Activated T-cell treated with anti-CD3 and anti-CD28 coated beads, Interleukin-2, amount 50 U/mL, for 24 hours (primary cell): ENCODE results near the gene ECSIT.
A peak's percentile ranks its signal among the peaks of the same experiment; 100 is the strongest.
"Not testable (repeated sequence)": the region's sequence is repeated elsewhere in the genome, so short reads cannot be mapped to it uniquely, and the experiment has no call there.

Experiments
- DNase-seq: peaks from one replicate; pipeline ENCODE4 v3.0.0-alpha.2; 2020
- H3K27ac Mint-ChIP-seq: 2 replicates; pipeline ENCODE4 v1.8.0; 2020; ENCODE audit warnings: mild to moderate bottlenecking, mixed read lengths
- H3K27me3 Mint-ChIP-seq: 2 replicates; pipeline ENCODE4 v1.8.0; 2020; ENCODE audit warnings: mixed read lengths
- H3K36me3 Mint-ChIP-seq: 2 replicates; pipeline ENCODE4 v1.8.0; 2020; ENCODE audit warnings: low read depth, mixed read lengths
- H3K4me1 Mint-ChIP-seq: 2 replicates; pipeline ENCODE4 v1.8.0; 2020; ENCODE audit warnings: low read depth, mixed read lengths
- H3K4me3 Mint-ChIP-seq: 2 replicates; pipeline ENCODE4 v1.8.0; 2020; ENCODE audit warnings: mild to moderate bottlenecking, moderate library complexity, mixed read lengths
- H3K9me3 Mint-ChIP-seq: 2 replicates; pipeline ENCODE4 v1.8.0; 2020; ENCODE audit warnings: mixed read lengths

ECSIT gene, protein sequence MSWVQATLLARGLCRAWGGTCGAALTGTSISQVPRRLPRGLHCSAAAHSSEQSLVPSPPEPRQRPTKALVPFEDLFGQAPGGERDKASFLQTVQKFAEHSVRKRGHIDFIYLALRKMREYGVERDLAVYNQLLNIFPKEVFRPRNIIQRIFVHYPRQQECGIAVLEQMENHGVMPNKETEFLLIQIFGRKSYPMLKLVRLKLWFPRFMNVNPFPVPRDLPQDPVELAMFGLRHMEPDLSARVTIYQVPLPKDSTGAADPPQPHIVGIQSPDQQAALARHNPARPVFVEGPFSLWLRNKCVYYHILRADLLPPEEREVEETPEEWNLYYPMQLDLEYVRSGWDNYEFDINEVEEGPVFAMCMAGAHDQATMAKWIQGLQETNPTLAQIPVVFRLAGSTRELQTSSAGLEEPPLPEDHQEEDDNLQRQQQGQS

DNA sequence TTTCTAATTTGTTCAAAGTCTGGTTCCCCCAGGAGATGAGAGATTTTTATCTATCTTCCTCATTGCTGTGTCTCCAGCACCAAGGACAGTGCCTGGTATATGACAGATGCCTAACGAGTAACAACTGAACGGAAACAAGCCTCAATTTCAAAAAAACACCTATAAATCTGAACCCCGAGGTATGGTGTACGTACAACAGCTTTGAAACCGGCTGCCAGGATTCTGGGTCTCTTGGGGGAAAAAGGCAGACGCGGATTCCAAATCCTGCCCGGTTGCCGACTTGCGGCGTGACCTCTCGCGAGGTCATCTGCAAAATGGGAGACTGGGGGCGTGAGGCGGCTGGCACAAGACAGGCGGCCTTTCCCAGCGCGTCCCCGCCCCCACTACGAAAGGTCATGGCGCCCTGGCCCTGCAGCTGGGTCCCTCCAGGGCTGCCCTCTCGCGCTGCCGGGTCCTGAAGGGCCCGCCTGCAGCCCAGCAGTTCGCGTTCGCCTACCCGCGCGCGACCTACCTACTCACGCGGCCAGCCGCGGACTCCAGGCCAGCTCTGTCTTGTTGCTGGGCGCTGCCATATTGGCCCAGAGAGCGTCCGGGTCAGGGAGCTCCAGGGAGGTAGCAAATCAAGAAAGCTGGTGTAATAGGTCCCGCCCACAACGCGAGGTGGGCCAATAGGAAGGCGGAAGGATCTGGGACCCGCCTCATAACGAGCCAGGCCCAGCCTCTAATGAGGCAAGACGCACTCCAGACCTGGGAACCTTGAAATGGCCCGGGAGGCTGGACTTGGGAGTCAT lies at the start of gene ECSIT:
Gene ECSIT, minus strand, starts transcription at position 584 of the 791 bp plus-strand sequence. CDS start 9,964 bp downstream, outside the sequence.
- Mint-ChIP-seq H3K27ac (peak within 1 kb of the TSS; percentile 94), H3K4me3 (peak within 1 kb of the TSS; percentile 91), H3K36me3 (peaks cover 16% of the 10 kb centered on the region), H3K27me3 (no peaks in the 10 kb centered on the region), H3K9me3 (no peaks in the 10 kb centered on the region), H3K4me1 (peaks cover 41% of the 10 kb centered on the region)
- peak; percentile 94 for DNase-seq

DNA sequence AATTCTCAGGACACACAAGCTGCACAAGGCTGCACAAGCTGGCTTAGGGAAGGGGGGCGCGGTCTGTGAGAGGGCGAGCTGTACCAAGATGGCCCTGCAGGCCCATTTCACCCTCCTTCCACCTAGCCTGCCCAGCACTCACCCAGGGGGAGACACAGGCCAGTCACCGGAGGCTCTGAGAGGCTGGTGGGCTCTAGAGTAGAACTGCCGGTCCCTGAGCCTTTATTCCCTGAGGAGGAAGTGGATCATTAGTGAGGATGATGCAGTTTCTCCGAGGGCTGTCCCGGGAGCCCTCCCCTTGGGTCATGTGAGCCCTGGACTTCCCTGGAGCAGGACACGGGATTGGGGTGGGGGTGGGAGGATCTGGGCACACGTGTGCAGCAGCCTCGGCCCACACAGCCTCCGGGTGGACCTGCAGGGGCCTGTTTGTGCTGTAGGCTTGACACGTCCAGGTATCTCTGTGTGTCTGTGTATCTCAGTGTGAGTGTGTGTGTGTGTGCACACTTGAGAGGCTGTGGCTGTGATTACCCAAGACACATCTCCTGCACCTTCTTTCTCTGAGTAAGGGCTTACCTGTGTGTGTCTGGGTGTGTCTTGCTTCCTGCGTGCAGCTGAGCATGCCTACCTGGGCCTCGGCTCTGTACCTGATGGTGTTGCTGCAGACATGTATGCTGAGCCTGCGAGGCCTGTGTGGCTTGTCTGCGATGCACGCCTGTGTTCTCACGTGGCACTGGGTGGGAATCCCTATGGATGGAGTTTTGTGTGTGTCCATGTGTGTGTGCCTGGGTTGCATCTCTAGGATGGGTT lies 48.7 kb upstream of the ECSIT start, which contains the start of gene ACP5:
Gene ACP5, minus strand, starts transcription at position 195 of the 807 bp plus-strand sequence. CDS start 328 bp downstream, outside the sequence.
- Mint-ChIP-seq H3K27ac (peak within 1 kb of the TSS; percentile 59), H3K27me3 (no peaks in the 10 kb centered on the region), H3K9me3 (no peaks in the 10 kb centered on the region), H3K36me3 (peaks cover 6% of the 10 kb centered on the region), H3K4me3 (peak within 1 kb of the TSS; percentile 64), H3K4me1 (peaks cover 38% of the 10 kb centered on the region)
- no peak for DNase-seq

DNA sequence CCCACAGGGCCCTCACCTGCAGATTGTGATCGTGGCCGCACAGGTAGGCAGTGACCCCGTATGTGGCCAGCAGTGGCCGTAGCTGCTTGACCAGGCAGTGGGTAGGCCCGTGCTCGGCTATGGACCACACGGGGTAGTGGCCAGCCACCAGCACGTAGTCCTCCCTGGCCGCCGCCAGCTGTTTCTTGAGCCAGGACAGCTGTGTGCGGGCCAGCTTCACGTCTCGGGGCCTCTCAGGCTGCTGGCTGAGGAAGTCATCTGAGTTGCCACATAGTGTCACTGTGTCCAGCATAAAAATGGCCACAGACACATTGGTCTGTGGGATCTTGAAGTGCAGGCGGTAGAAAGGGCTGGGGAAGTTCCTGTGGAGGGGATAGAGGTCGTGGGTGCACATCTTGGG lies 47.3 kb upstream of the ECSIT start:
- H3K27ac Mint-ChIP-seq = no peak overlapping the region
- H3K9me3 Mint-ChIP-seq = no peaks in the 10 kb centered on the region
- no peak overlapping the region for H3K4me3 Mint-ChIP-seq
- peaks cover 6% of the 10 kb centered on the region for H3K36me3 Mint-ChIP-seq
- peaks cover 29% of the 10 kb centered on the region for H3K4me1 Mint-ChIP-seq
- no peaks in the 10 kb centered on the region for H3K27me3 Mint-ChIP-seq
- no peak for DNase-seq

DNA sequence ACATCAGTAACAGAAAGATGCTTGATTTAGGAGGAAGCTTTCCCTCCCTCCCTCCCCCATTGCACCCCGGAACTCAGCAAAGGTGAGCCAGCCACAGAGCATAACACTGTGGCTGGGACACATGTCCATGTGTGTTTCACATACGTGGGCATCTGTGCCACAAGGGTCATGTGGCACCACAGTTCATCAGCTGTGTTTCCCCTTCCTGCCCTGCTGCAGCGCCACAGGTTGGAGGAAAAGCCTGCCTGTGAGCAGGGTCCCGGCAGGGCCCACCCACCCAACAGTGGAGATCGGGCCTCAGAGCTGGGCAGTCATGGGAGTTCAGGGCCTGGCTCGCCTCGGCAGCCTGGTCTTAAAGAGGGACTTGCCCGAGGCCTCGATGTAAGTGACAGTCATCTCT lies 45.8 kb upstream of the ECSIT start:
- Mint-ChIP-seq H3K27ac (peak overlapping the region; percentile 26), H3K9me3 (no peaks in the 10 kb centered on the region), H3K27me3 (no peaks in the 10 kb centered on the region), H3K36me3 (peaks cover 6% of the 10 kb centered on the region), H3K4me1 (peaks cover 20% of the 10 kb centered on the region), H3K4me3 (no peak overlapping the region)
- no peak for DNase-seq

DNA sequence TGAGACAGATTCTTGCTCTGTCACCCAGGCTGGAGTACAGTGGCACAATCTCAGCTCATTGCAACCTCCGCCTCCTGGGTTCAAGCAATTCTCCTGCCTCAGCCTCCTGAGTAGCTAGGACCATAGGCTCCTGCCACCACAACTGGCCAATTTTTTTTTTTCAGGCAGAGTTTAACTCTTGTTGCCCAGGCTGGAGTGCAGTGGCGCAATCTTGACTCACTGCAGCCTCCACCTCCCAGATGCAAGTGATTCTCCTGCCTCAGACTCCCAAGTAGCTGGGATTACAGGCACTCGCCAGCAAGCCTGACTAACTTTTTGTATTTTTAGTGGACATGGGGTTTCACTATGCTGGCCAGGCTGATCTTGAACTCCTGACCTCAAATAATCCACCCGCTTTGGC lies 44.8 kb upstream of the ECSIT start:
- not testable (repeated sequence) for DNase-seq, H3K36me3 Mint-ChIP-seq, H3K9me3 Mint-ChIP-seq, H3K27me3 Mint-ChIP-seq, H3K27ac Mint-ChIP-seq, H3K4me3 Mint-ChIP-seq
- peaks cover 17% of the 10 kb centered on the region for H3K4me1 Mint-ChIP-seq

DNA sequence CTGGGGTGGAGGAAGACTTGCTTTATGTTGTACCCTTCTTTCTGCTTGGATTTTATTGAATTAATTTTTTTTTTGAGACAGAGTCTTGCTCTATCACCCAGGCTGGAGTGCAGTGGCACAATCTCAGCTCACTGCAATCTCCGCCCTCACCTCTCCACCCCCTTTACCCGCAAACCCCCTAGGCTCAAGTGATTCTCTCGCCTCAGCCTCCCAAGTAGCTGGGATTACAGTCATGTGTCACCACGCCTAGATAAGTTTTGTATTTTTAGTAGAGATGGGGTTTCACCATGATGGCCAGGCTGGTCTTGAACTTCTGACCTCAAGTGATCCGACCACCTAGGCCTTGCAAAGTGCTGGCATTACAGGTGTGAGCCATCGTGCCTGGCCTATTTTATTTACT lies 44.4 kb upstream of the ECSIT start:
- not testable (repeated sequence) for H3K27ac Mint-ChIP-seq, H3K27me3 Mint-ChIP-seq, H3K9me3 Mint-ChIP-seq, DNase-seq, H3K36me3 Mint-ChIP-seq, H3K4me3 Mint-ChIP-seq
- H3K4me1 Mint-ChIP-seq = peaks cover 15% of the 10 kb centered on the region

DNA sequence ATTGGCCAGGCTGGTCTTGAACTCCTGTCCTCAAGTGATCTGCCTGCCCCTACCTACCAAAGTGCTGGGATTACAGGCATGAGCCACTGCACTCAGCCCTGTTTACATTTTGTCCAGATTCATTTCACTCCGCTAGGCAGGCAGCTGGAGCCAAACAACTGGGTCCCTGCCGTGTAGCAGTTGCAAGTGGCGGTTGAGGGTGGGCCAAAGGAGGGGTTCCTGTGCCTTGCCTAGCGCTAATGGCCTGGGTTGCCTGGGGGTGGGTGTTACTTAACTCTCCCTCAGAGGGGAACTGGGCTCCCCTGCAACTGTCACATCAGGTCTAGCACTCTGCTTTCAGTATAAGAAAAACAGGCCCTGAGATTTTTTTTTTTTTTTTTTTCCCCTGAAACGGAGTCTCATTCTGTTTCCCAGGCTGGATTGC lies 41.1 kb upstream of the ECSIT start:
- Mint-ChIP-seq H3K27me3 (no peaks in the 10 kb centered on the region), H3K4me1 (peaks cover 11% of the 10 kb centered on the region), H3K4me3 (no peak overlapping the region), H3K9me3 (no peaks in the 10 kb centered on the region), H3K27ac (no peak overlapping the region), H3K36me3 (peaks cover 6% of the 10 kb centered on the region)
- no peak for DNase-seq

DNA sequence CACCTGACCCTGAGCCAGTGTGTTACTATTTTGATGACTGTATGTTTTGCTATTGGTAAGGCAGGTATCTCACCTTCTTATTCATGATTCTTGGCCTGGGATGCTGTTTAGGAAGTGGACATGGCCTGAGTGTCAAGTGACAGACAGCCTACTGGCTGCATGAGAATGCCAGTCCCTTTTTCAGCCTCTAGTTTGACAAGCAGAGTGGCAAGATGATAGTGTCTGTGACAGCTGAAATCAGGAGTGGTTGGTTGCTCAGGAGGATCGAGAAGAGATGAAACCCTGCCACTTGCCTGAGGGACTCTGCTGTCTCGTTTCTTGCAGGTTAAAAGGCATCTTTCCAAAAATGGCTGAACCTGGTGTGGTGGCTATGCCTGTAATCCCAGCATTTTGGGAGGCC lies 37.2 kb upstream of the ECSIT start:
- Mint-ChIP-seq H3K4me1 (peaks cover 11% of the 10 kb centered on the region), H3K27ac (no peak overlapping the region), H3K27me3 (no peaks in the 10 kb centered on the region), H3K36me3 (peaks cover 3% of the 10 kb centered on the region), H3K9me3 (no peaks in the 10 kb centered on the region), H3K4me3 (no peak overlapping the region)
- no peak for DNase-seq

DNA sequence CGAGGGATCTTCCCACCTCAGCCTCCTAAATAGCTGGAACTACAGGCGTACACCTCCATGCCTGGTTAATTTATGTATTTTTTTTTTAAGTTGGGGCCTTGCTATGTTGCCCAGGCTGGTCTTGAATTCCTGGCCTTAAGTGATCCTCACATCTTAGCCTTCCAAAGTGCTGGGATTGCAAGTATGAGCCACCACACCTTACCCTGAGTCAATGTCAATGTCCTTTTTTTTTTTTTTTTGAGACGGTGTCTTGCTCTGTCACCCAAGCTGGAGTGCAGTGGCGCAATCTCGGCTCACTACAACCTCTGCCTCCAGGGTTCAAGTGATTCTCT lies 36.7 kb upstream of the ECSIT start:
- not testable (repeated sequence) for H3K36me3 Mint-ChIP-seq, H3K4me3 Mint-ChIP-seq, H3K27me3 Mint-ChIP-seq, H3K27ac Mint-ChIP-seq, H3K9me3 Mint-ChIP-seq, DNase-seq
- peaks cover 15% of the 10 kb centered on the region for H3K4me1 Mint-ChIP-seq

DNA sequence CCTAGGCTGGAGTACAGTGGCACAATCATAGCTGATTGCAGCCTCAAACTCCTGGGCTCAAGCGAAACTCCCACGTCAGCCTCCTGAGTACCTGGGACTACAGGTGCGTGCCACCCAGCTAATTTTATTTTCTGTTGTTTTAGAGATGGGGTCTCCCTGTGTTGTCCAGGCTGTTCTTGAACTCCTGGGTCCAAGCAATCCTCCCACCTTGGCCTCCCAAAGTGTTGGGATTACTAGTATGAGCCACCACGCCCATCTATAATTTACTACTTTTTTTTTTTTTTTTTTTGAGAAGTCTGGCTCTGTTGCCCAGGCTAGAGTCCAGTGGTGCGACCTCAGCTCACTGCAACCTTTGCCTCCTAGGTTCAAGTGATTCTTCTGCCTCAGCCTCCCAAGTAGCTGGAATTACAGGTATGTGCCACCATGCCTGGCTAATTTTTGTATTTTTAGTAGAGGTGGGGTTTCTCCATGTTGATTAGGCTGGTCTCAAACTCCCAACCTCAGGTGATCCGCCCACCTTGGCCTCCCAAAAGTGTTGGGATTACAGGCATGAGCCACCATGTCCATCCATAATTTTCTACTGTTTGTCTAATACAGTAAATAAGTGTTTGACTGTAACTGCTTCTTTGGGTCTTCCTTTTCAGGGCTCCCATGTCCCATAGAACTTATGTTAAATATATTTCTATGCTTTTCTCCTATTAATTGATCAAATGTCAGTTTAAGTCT lies 35.3 kb upstream of the ECSIT start:
- H3K9me3 Mint-ChIP-seq, H3K27ac Mint-ChIP-seq, H3K4me3 Mint-ChIP-seq, H3K27me3 Mint-ChIP-seq, DNase-seq: not testable (repeated sequence)
- peaks cover 22% of the 10 kb centered on the region for H3K4me1 Mint-ChIP-seq
- H3K36me3 Mint-ChIP-seq = peaks cover 10% of the 10 kb centered on the region

DNA sequence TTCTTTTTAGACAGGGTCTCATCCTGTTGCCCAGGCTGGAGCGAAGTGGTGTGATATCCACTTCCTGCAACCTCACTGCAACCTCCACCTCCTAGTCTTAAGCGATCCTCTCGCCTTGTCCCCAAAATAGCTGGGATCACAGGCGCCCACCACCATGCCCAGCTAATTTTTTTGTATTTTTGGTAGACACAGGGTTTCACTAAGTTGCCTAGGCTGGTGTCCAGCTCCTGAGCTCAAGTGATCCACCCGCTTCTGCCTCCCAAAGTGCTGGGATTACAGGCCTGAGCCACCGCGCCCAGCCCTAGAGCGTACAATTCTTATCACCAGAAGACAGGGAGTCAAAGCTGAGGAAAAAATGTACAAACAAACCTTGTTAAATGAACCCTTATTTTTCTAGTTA lies 34.6 kb upstream of the ECSIT start:
- Mint-ChIP-seq H3K4me3 (no peak overlapping the region), H3K27me3 (no peaks in the 10 kb centered on the region), H3K9me3 (no peaks in the 10 kb centered on the region), H3K27ac (no peak overlapping the region), H3K4me1 (peaks cover 23% of the 10 kb centered on the region), H3K36me3 (peaks cover 17% of the 10 kb centered on the region)
- DNase-seq = no peak

DNA sequence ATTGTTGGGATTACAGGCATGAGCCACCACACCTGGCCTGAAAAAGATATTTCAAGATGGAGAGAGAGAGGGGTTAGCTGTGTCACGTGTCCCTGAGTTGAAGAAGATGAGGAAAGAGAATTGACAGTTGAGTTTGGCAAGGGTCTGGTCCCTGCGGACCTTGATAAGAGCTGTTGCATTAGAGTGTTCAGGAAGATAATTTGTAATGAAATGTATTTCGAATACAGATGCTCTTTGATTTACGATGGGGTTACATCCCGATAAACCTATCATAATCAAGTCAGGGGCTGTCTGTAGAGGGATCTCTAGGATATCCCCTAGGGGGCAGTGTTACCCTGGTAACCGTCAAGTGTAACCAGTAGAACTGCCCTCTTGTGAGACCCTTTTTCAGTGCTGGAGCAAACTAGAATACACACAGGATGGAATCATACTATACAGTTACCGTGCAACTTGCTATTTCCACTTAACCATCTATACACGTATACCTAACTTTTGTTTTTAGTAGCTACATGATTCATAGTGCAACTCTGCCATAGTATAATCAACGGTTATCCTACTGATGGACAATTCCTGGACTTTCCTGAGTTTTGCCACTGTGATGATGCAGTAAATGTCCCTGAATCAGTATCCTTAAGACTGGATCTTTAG lies 31.6 kb upstream of the ECSIT start:
- H3K4me3 Mint-ChIP-seq = peak overlapping the region; percentile 88
- DNase-seq = no peak
- peaks cover 36% of the 10 kb centered on the region for H3K36me3 Mint-ChIP-seq
- H3K4me1 Mint-ChIP-seq = peaks cover 40% of the 10 kb centered on the region
- H3K27me3 Mint-ChIP-seq = no peaks in the 10 kb centered on the region
- peak overlapping the region; percentile 90 for H3K27ac Mint-ChIP-seq
- no peaks in the 10 kb centered on the region for H3K9me3 Mint-ChIP-seq

DNA sequence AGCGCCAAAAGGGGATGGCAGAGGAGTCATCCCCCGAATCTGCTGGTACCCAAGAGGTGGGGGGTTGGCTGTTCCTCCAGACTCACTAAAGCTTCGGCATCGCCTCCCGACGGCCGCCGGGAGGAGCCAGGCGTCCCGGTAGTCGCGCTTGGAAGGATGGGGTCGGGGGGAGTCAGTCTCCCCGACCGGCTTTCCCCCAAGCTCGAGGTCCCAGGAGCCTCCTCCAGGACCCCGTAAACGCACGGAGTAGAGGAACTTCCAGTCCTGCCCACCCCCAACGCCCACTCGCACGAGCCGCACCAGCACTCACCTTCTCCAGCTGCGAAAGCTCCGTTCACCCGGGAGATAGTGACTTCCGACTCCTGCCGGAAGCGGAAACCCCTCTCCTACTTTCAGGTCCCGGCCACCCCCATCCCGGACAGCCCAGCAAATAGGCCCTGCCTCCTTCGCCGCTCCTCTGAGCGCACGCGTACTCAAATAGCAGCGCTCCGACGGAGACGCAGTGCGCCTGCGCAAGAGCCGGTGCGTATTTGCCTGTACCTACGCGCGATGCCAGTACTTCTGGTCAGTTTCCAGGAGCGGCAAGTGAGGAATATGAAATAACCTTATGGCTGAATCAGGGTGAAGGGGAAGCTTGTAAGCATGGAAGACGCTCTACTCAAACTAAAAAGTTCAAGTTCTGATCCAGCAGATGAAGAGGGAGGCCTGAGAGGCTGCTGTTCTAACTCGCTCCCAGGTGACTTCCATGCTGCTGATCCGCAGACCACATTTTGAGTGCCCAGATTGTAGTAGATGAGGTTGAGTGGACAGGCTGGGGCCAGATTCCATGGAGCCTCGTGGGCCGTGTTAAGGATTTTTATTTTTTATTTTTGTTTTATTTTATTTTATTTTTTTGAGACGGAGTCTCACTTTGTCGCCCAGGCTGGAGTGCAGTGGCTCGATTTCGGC lies 30.2 kb upstream of the ECSIT start, which contains the start of gene ELOF1:
Gene ELOF1, minus strand, starts transcription at position 350 of the 948 bp plus-strand sequence. CDS start 4,883 bp downstream, outside the sequence.
- Mint-ChIP-seq H3K4me3 (peak within 1 kb of the TSS; percentile 88), H3K27me3 (no peaks in the 10 kb centered on the region), H3K27ac (peak within 1 kb of the TSS; percentile 94), H3K9me3 (no peaks in the 10 kb centered on the region), H3K4me1 (peaks cover 47% of the 10 kb centered on the region), H3K36me3 (peaks cover 45% of the 10 kb centered on the region)
- DNase-seq = peak; percentile 94
